Measurements from ENCODE around the gene WWOX.

Gene WWOX

GRCh38 chr16:79092846-79093245 is 993.4 kb downstream of the WWOX start:
- H3K9me3 ChIP-seq (ENCODE audit: control insufficient read depth, insufficient read depth, low read length) = no peaks in the 10 kb centered on the region

GRCh38 chr16:79093554-79093967 is 994.1 kb downstream of the WWOX start:
- H3K4me3 ChIP-seq (ENCODE audit: low read depth, low read length) = no peak overlapping the region
- no peaks in the 10 kb centered on the region for H3K36me3 ChIP-seq (ENCODE audit: control insufficient read depth, insufficient read depth, low read length)
- no peaks in the 10 kb centered on the region for H3K9me3 ChIP-seq (ENCODE audit: control insufficient read depth, insufficient read depth, low read length)
- no peaks in the 10 kb centered on the region for H3K27me3 ChIP-seq (ENCODE audit: control insufficient read depth, insufficient read depth, low read length)
- peaks cover 5% of the 10 kb centered on the region for H3K4me1 ChIP-seq (ENCODE audit: control insufficient read depth, insufficient read depth, low read length)
- no peak overlapping the region for H3K9ac ChIP-seq (ENCODE audit: low read depth, low read length)

More at GRCh38 chr16:79092846-79093245, 993.4 kb downstream of the WWOX start:
- Histone ChIP-seq H3K4me3 (ENCODE audit: low read depth, low read length) (no peak overlapping the region), H3K27me3 (ENCODE audit: control insufficient read depth, insufficient read depth, low read length) (no peaks in the 10 kb centered on the region), H3K36me3 (ENCODE audit: control insufficient read depth, insufficient read depth, low read length) (no peaks in the 10 kb centered on the region), H3K9ac (ENCODE audit: low read depth, low read length) (no peak overlapping the region), H3K4me1 (ENCODE audit: control insufficient read depth, insufficient read depth, low read length) (peaks cover 5% of the 10 kb centered on the region)

GRCh38 chr16:79096246-79096645 is 996.8 kb downstream of the WWOX start:
- H3K4me3 ChIP-seq (ENCODE audit: low read depth, low read length) = no peak overlapping the region
- H3K9me3 ChIP-seq (ENCODE audit: control insufficient read depth, insufficient read depth, low read length) = no peaks in the 10 kb centered on the region
- H3K36me3 ChIP-seq (ENCODE audit: control insufficient read depth, insufficient read depth, low read length) = no peaks in the 10 kb centered on the region
- no peaks in the 10 kb centered on the region for H3K27me3 ChIP-seq (ENCODE audit: control insufficient read depth, insufficient read depth, low read length)
- no peak overlapping the region for H3K9ac ChIP-seq (ENCODE audit: low read depth, low read length)
- H3K4me1 ChIP-seq (ENCODE audit: control insufficient read depth, insufficient read depth, low read length) = peaks cover 5% of the 10 kb centered on the region

- Histone ChIP-seq H3K4me3 (ENCODE audit: low read depth, low read length) (no peak overlapping the region), H3K36me3 (ENCODE audit: control insufficient read depth, insufficient read depth, low read length) (no peaks in the 10 kb centered on the region), H3K4me1 (ENCODE audit: control insufficient read depth, insufficient read depth, low read length) (peaks cover 5% of the 10 kb centered on the region), H3K9ac (ENCODE audit: low read depth, low read length) (no peak overlapping the region), H3K9me3 (ENCODE audit: control insufficient read depth, insufficient read depth, low read length) (no peaks in the 10 kb centered on the region), H3K27me3 (ENCODE audit: control insufficient read depth, insufficient read depth, low read length) (no peaks in the 10 kb centered on the region)
These were observed 997.7 kb downstream of the WWOX start for GRCh38 chr16:79097166-79097565.

GRCh38 chr16:79097771-79098170 is 998.3 kb downstream of the WWOX start:
- no peak overlapping the region for H3K4me3 ChIP-seq (ENCODE audit: low read depth, low read length)
- H3K27me3 ChIP-seq (ENCODE audit: control insufficient read depth, insufficient read depth, low read length) = no peaks in the 10 kb centered on the region
- no peak overlapping the region for H3K9ac ChIP-seq (ENCODE audit: low read depth, low read length)
- no peaks in the 10 kb centered on the region for H3K9me3 ChIP-seq (ENCODE audit: control insufficient read depth, insufficient read depth, low read length)
- peaks cover 5% of the 10 kb centered on the region for H3K4me1 ChIP-seq (ENCODE audit: control insufficient read depth, insufficient read depth, low read length)
- H3K36me3 ChIP-seq (ENCODE audit: control insufficient read depth, insufficient read depth, low read length) = no peaks in the 10 kb centered on the region

- Histone ChIP-seq H3K4me3 (ENCODE audit: low read depth, low read length) (no peak overlapping the region), H3K9ac (ENCODE audit: low read depth, low read length) (no peak overlapping the region), H3K36me3 (ENCODE audit: control insufficient read depth, insufficient read depth, low read length) (no peaks in the 10 kb centered on the region), H3K4me1 (ENCODE audit: control insufficient read depth, insufficient read depth, low read length) (peaks cover 5% of the 10 kb centered on the region), H3K9me3 (ENCODE audit: control insufficient read depth, insufficient read depth, low read length) (no peaks in the 10 kb centered on the region), H3K27me3 (ENCODE audit: control insufficient read depth, insufficient read depth, low read length) (no peaks in the 10 kb centered on the region)
These were observed 999.5 kb downstream of the WWOX start for GRCh38 chr16:79098907-79099306.

- H3K4me1 ChIP-seq (ENCODE audit: control insufficient read depth, insufficient read depth, low read length) = peaks cover 5% of the 10 kb centered on the region
- H3K9ac ChIP-seq (ENCODE audit: low read depth, low read length) = no peak overlapping the region
- H3K4me3 ChIP-seq (ENCODE audit: low read depth, low read length) = no peak overlapping the region
- H3K27me3 ChIP-seq (ENCODE audit: control insufficient read depth, insufficient read depth, low read length) = no peaks in the 10 kb centered on the region
- H3K9me3 ChIP-seq (ENCODE audit: control insufficient read depth, insufficient read depth, low read length) = no peaks in the 10 kb centered on the region
- H3K36me3 ChIP-seq (ENCODE audit: control insufficient read depth, insufficient read depth, low read length) = no peaks in the 10 kb centered on the region
These were observed 1000.3 kb downstream of the WWOX start for GRCh38 chr16:79099716-79100115.

- Histone ChIP-seq H3K27me3 (ENCODE audit: control insufficient read depth, insufficient read depth, low read length) (no peaks in the 10 kb centered on the region), H3K9ac (ENCODE audit: low read depth, low read length) (no peak overlapping the region), H3K9me3 (ENCODE audit: control insufficient read depth, insufficient read depth, low read length) (no peaks in the 10 kb centered on the region), H3K4me1 (ENCODE audit: control insufficient read depth, insufficient read depth, low read length) (peaks cover 5% of the 10 kb centered on the region), H3K36me3 (ENCODE audit: control insufficient read depth, insufficient read depth, low read length) (no peaks in the 10 kb centered on the region), H3K4me3 (ENCODE audit: low read depth, low read length) (no peak overlapping the region)
These were observed 1001.0 kb downstream of the WWOX start for GRCh38 chr16:79100447-79100846.

- no peaks in the 10 kb centered on the region for H3K27me3 ChIP-seq (ENCODE audit: control insufficient read depth, insufficient read depth, low read length)
- H3K4me3 ChIP-seq (ENCODE audit: low read depth, low read length) = no peak overlapping the region
- no peak overlapping the region for H3K9ac ChIP-seq (ENCODE audit: low read depth, low read length)
These were observed 1002.0 kb downstream of the WWOX start for GRCh38 chr16:79101491-79101890.

GRCh38 chr16:79104567-79104966 is 1005.1 kb downstream of the WWOX start:
- Histone ChIP-seq H3K9ac (ENCODE audit: low read depth, low read length) (no peak overlapping the region), H3K27me3 (ENCODE audit: control insufficient read depth, insufficient read depth, low read length) (no peaks in the 10 kb centered on the region), H3K36me3 (ENCODE audit: control insufficient read depth, insufficient read depth, low read length) (no peaks in the 10 kb centered on the region), H3K9me3 (ENCODE audit: control insufficient read depth, insufficient read depth, low read length) (no peaks in the 10 kb centered on the region), H3K4me3 (ENCODE audit: low read depth, low read length) (no peak overlapping the region), H3K4me1 (ENCODE audit: control insufficient read depth, insufficient read depth, low read length) (peaks cover 4% of the 10 kb centered on the region)

More at GRCh38 chr16:79101491-79101890, 1002.0 kb downstream of the WWOX start:
- Histone ChIP-seq H3K9me3 (ENCODE audit: control insufficient read depth, insufficient read depth, low read length) (no peaks in the 10 kb centered on the region), H3K36me3 (ENCODE audit: control insufficient read depth, insufficient read depth, low read length) (no peaks in the 10 kb centered on the region), H3K4me1 (ENCODE audit: control insufficient read depth, insufficient read depth, low read length) (peaks cover 6% of the 10 kb centered on the region)

- H3K9ac ChIP-seq (ENCODE audit: low read depth, low read length) = no peak overlapping the region
- H3K36me3 ChIP-seq (ENCODE audit: control insufficient read depth, insufficient read depth, low read length) = no peaks in the 10 kb centered on the region
- peaks cover 4% of the 10 kb centered on the region for H3K4me1 ChIP-seq (ENCODE audit: control insufficient read depth, insufficient read depth, low read length)
- H3K4me3 ChIP-seq (ENCODE audit: low read depth, low read length) = no peak overlapping the region
- no peaks in the 10 kb centered on the region for H3K9me3 ChIP-seq (ENCODE audit: control insufficient read depth, insufficient read depth, low read length)
- H3K27me3 ChIP-seq (ENCODE audit: control insufficient read depth, insufficient read depth, low read length) = no peaks in the 10 kb centered on the region
These were observed 1007.8 kb downstream of the WWOX start for GRCh38 chr16:79107301-79107700.

GRCh38 chr16:79109771-79110170 is 1010.3 kb downstream of the WWOX start:
- Histone ChIP-seq H3K9ac (ENCODE audit: low read depth, low read length) (no peak overlapping the region), H3K27me3 (ENCODE audit: control insufficient read depth, insufficient read depth, low read length) (no peaks in the 10 kb centered on the region), H3K36me3 (ENCODE audit: control insufficient read depth, insufficient read depth, low read length) (no peaks in the 10 kb centered on the region), H3K4me1 (ENCODE audit: control insufficient read depth, insufficient read depth, low read length) (peaks cover 4% of the 10 kb centered on the region), H3K4me3 (ENCODE audit: low read depth, low read length) (no peak overlapping the region), H3K9me3 (ENCODE audit: control insufficient read depth, insufficient read depth, low read length) (no peaks in the 10 kb centered on the region)
